ENCODE data around the gene GJA3. TPM values are rescaled to one million over a fixed set of nuclear protein-coding genes. Genes with fewer than 3 reads are reported as not detected.
A peak's percentile ranks its signal among the peaks of the same experiment; 100 is the strongest.

Gene GJA3
- total RNA-seq, 1 experiment from 2014 or later: 0.43 TPM

DNA sequence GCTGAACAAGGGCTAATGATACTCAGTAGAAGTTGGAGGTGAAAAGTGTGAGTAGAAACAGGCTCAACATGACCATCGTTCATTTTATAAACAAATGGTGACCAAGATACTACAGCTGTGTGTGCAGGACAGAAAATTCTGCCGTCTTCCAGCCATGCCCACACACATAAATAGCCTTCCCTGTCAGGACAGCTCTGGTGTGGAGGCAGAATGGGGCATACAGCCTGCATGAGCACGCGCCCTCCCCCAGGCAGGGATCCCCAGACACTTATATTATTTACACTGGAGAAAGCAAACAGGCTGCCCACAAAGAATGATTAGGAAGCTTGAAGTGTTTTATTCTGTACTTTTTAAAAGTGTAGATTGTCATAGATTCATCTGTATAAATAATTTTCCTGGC, 20.4 kb downstream of the GJA3 start:
- POLR2A ChIA-PET (ENCODE audit: low non-redundant PET): no interaction called here
- CTCF ChIA-PET: no interaction called here
- peaks cover 9% of the 10 kb centered on the region for H3K4me1 ChIP-seq (ENCODE audit: insufficient read depth, low read length, poor library complexity, severe bottlenecking)
- no peak overlapping the region for H3K27ac ChIP-seq (ENCODE audit: low read depth, low read length, poor library complexity, severe bottlenecking)
- H3K9me3 ChIP-seq (ENCODE audit: low read depth, low read length, poor library complexity, severe bottlenecking): no peaks in the 10 kb centered on the region
- BruUV-seq (replicated peaks): no TSS peak
- DNase-seq (ENCODE audit: low spot score): no peak
- no peak overlapping the region for H3K4me3 ChIP-seq (ENCODE audit: low read depth, low read length, poor library complexity, severe bottlenecking)
- H3K36me3 ChIP-seq (ENCODE audit: insufficient read depth, low read length, poor library complexity, severe bottlenecking): no peaks in the 10 kb centered on the region
- intact Hi-C loops (cut with micrococcal nuclease; ENCODE audit: unreplicated experiment): no loop called here
- no peaks in the 10 kb centered on the region for H3K27me3 ChIP-seq (replicated peaks; ENCODE audit: insufficient read depth, low read depth, low read length, poor library complexity)
- TF ChIP-seq EZH2 (IDR thresholded peaks at IDR 0.05; ENCODE audit: borderline replicate concordance, low read depth, low read length, poor library complexity, severe bottlenecking): no peak
- TF ChIP-seq CTCF (conservative IDR thresholded peaks at IDR 0.05; ENCODE audit: low read depth, low read length): no peak

GRCh38 chr13:20137875-20138274, 23.0 kb downstream of the GJA3 start:
- peaks cover 9% of the 10 kb centered on the region for H3K4me1 ChIP-seq (ENCODE audit: insufficient read depth, low read length, poor library complexity, severe bottlenecking)
- CTCF ChIA-PET: no interaction called here

GRCh38 chr13:20136781-20137703, 23.8 kb downstream of the GJA3 start:
- ChIA-PET POLR2A (ENCODE audit: low non-redundant PET) (no interaction called here), CTCF (no interaction called here)
- no peak for DNase-seq (ENCODE audit: low spot score)
- no TSS peak for BruUV-seq (replicated peaks)
- peaks cover 9% of the 10 kb centered on the region for H3K4me1 ChIP-seq (ENCODE audit: insufficient read depth, low read length, poor library complexity, severe bottlenecking)
- H3K27me3 ChIP-seq (replicated peaks; ENCODE audit: insufficient read depth, low read depth, low read length, poor library complexity): no peaks in the 10 kb centered on the region
- TF ChIP-seq CTCF (conservative IDR thresholded peaks at IDR 0.05; ENCODE audit: low read depth, low read length) (peak; percentile 39), EZH2 (IDR thresholded peaks at IDR 0.05; ENCODE audit: borderline replicate concordance, low read depth, low read length, poor library complexity, severe bottlenecking) (no peak)
- no peaks in the 10 kb centered on the region for H3K9me3 ChIP-seq (ENCODE audit: low read depth, low read length, poor library complexity, severe bottlenecking)
- H3K36me3 ChIP-seq (ENCODE audit: insufficient read depth, low read length, poor library complexity, severe bottlenecking): no peaks in the 10 kb centered on the region
- H3K4me3 ChIP-seq (ENCODE audit: low read depth, low read length, poor library complexity, severe bottlenecking): no peak overlapping the region
- no peak overlapping the region for H3K27ac ChIP-seq (ENCODE audit: low read depth, low read length, poor library complexity, severe bottlenecking)
- intact Hi-C loops (cut with micrococcal nuclease; ENCODE audit: unreplicated experiment): no loop called here

More at GRCh38 chr13:20137875-20138274, 23.0 kb downstream of the GJA3 start:
- H3K36me3 ChIP-seq (ENCODE audit: insufficient read depth, low read length, poor library complexity, severe bottlenecking): no peaks in the 10 kb centered on the region
- H3K27ac ChIP-seq (ENCODE audit: low read depth, low read length, poor library complexity, severe bottlenecking): no peak overlapping the region
- intact Hi-C loops (cut with micrococcal nuclease; ENCODE audit: unreplicated experiment): no loop called here
- no peaks in the 10 kb centered on the region for H3K27me3 ChIP-seq (replicated peaks; ENCODE audit: insufficient read depth, low read depth, low read length, poor library complexity)
- POLR2A ChIA-PET (ENCODE audit: low non-redundant PET): no interaction called here
- no TSS peak for BruUV-seq (replicated peaks)
- TF ChIP-seq EZH2 (IDR thresholded peaks at IDR 0.05; ENCODE audit: borderline replicate concordance, low read depth, low read length, poor library complexity, severe bottlenecking): no peak
- TF ChIP-seq CTCF (conservative IDR thresholded peaks at IDR 0.05; ENCODE audit: low read depth, low read length): no peak
- H3K9me3 ChIP-seq (ENCODE audit: low read depth, low read length, poor library complexity, severe bottlenecking): no peaks in the 10 kb centered on the region
- no peak overlapping the region for H3K4me3 ChIP-seq (ENCODE audit: low read depth, low read length, poor library complexity, severe bottlenecking)
- no peak for DNase-seq (ENCODE audit: low spot score)

Data from A673 (cell line).